ENCODE results near the gene TRIM3.

Gene TRIM3

DNA sequence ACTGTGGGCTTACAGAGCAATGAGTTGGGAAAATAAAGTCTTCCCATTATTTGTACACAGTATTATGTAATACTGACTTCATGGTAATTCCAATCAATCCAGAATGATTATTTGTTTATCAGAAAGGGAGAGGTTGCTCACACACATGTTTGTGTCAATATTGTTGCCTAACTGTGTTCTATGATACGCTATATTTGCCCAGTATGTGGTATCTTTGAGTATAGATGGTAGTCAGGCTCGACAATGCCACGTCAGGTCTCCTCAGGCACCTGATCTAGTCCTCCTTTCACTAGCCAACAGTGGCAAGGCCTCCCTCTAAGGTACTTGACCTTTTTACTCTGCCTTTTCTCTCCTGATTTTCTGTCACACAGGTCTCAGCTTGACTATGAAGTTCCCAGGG lies 28.6 kb upstream of the TRIM3 start:
- no peak overlapping the region for H3K4me3 ChIP-seq (replicated peaks in 1 of 2; ENCODE audit: low read depth in 2 of 2, low read length in 2 of 2)
- DNase-seq (ENCODE audit: low read depth in 2 of 2): no peak
- TF ChIP-seq, protein P1, sequence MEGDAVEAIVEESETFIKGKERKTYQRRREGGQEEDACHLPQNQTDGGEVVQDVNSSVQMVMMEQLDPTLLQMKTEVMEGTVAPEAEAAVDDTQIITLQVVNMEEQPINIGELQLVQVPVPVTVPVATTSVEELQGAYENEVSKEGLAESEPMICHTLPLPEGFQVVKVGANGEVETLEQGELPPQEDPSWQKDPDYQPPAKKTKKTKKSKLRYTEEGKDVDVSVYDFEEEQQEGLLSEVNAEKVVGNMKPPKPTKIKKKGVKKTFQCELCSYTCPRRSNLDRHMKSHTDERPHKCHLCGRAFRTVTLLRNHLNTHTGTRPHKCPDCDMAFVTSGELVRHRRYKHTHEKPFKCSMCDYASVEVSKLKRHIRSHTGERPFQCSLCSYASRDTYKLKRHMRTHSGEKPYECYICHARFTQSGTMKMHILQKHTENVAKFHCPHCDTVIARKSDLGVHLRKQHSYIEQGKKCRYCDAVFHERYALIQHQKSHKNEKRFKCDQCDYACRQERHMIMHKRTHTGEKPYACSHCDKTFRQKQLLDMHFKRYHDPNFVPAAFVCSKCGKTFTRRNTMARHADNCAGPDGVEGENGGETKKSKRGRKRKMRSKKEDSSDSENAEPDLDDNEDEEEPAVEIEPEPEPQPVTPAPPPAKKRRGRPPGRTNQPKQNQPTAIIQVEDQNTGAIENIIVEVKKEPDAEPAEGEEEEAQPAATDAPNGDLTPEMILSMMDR (IDR thresholded peaks at IDR 0.05; ENCODE audit: low read depth, low read length): no peak

DNA sequence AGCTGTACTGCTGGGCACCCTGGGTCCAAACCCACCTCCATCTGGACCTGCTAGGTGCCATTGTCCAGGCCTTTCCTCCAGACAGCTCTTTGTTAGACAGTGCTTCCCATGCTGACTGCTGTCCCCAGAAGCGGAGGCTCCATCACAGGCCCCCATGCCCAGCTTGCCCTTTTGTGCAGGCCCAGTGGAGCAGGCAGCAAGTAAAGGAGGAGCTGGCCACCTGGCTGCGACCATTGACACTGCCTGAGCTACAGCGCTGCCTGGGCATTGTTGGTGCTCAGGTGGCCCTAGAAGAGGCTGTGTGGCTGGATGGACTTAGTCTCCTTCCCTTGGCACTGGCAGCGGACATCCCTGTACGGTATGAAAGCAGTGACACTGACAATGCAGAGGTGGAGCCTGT lies 24.8 kb upstream of the TRIM3 start:
- no peak overlapping the region for H3K4me3 ChIP-seq (replicated peaks in 1 of 2; ENCODE audit: low read depth in 2 of 2, low read length in 2 of 2)
- TF ChIP-seq, protein P1 (IDR thresholded peaks at IDR 0.05; ENCODE audit: low read depth, low read length): no peak
- DNase-seq (ENCODE audit: low read depth in 2 of 2): no peak

DNA sequence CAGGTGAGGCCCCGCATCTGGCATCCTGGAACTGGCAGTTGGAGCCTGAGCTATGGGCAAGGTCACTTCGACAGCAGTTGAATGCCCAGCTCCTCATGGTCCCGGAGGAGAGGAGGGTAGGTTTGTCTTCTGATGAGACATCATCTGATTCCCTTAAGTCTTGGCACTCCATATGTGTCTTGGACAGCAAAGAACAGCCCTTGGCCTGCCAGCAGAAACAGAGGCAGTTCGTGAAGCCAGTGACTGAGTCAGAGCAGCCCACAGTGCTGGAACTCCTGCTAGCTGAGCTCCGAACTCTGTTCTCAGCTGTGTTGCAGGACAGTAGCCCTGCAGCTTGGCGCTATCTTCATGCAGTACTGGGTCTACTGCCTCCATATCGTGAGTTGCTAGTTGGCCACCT lies 24.4 kb upstream of the TRIM3 start:
- no peak overlapping the region for H3K4me3 ChIP-seq (replicated peaks in 1 of 2; ENCODE audit: low read depth in 2 of 2, low read length in 2 of 2)
- DNase-seq (ENCODE audit: low read depth in 2 of 2): peak; percentile 41 to 57
- TF ChIP-seq, protein P1 (IDR thresholded peaks at IDR 0.05; ENCODE audit: low read depth, low read length): no peak

DNA sequence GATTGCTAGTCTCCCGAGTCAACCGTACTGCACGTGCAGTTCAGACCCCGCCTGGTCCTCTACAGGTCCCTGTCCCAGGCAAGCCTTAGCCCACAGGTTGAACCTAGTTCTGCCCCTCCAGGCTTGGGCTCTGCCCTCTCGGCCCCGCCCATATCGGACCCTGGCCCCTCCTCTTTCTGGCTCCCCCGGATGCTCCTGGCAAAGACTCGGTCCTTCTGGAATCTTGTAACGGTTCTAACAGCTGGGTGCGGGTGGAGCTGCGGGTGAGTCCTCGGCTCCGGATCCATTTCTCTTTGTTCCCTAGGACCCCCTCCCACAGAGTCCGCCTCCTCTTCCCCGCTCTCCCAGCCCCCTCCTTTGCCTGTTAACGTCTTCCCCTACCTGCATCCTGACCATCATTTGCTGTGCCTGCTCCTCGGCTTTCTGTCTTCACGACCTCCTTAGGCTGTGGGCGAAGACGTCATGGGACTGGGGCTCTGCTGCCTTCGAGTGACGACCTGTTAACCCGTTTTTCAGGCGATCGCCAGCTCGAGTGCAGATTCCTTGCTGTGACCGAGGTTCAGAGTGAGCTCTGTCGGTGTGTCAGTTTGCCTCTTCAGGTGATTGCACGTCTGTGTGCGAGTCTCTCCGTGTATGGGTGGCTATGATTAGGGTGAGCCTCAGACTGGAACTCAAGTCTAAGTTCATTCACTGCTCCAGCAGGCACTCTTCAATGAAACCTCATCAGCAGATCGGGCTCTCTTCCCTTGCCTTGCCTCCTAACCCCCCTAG lies 23.5 kb upstream of the TRIM3 start, which contains the start of gene DNHD1:
Gene DNHD1 (plus strand): TSS at position 212 of the 771 bp plus-strand sequence. CDS start 936 bp downstream, outside the sequence.
- no peak within 1 kb of the TSS for H3K4me3 ChIP-seq (replicated peaks in 1 of 2; ENCODE audit: low read depth in 2 of 2, low read length in 2 of 2)
- TF ChIP-seq, protein P1 (IDR thresholded peaks at IDR 0.05; ENCODE audit: low read depth, low read length): no peak
- no peak for DNase-seq (ENCODE audit: low read depth in 2 of 2)

DNA sequence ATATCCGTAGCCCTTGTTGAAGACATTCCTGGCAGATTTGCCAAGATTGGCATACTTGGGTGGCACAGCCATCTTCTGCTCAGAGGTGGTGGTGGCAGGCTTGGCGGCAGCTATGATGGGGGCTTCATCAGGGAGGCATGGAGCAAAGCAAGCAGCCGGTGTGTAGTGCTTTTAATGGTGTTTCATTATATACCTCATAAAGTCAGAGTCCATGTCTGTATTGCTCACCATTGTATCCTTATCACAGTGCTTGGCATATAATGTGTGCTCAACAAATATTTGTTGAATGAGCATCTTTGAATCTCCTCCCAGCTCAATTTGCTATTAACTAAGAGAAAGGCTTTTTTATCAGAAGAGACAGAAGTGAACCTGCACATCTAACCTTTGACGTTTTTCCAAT lies 15.6 kb upstream of the TRIM3 start:
- no peak for DNase-seq (ENCODE audit: low read depth in 2 of 2)
- H3K4me3 ChIP-seq (replicated peaks in 1 of 2; ENCODE audit: low read depth in 2 of 2, low read length in 2 of 2): no peak overlapping the region
- TF ChIP-seq, protein P1 (IDR thresholded peaks at IDR 0.05; ENCODE audit: low read depth, low read length): no peak

DNA sequence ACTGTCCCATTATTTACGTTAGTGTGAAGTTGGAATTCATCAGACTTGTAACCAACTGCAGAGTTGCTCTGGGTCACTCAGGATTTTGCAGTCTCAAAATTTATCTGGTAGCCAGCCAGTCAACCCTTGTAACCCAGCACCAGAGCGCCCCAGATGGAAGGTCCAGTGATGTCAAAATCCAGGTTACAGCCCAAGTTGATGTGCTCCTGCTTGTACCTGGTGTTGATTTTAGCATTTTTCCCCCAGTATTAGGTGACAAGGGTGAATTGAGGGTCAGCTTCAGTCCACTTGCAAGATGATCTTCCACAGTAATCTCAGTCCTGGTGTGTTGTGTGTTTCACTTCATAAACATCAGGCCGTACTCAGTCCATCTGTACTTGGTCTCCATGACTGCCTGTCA lies 15.1 kb upstream of the TRIM3 start:
- H3K4me3 ChIP-seq (replicated peaks in 1 of 2; ENCODE audit: low read depth in 2 of 2, low read length in 2 of 2): no peak overlapping the region
- TF ChIP-seq, protein P1 (IDR thresholded peaks at IDR 0.05; ENCODE audit: low read depth, low read length): no peak
- no peak for DNase-seq (ENCODE audit: low read depth in 2 of 2)
